Omental fat pad (tissue), 4 donors: Measurements from ENCODE around the gene TOR3A. TPM values are rescaled to one million over a fixed set of nuclear protein-coding genes. Genes with fewer than 3 reads are reported as not detected.

Source experiments
- ATAC-seq: fragments of 150-250 bp; one replicate; pipeline ENCODE4 v1.9.1; 2016; ENCODE audit warnings: mild to moderate bottlenecking, moderate library complexity; ENCODE audit not compliant: low FRiP score
- DNase-seq: peaks from one replicate; pipeline ENCODE4 v3.0.0-alpha.2; 2019; ENCODE audit warnings: low spot score
- total RNA-seq, 4 donors: library from RNA; depleted of rRNA; stranded (reverse); fragments of >200 nt; gene quantifications; one replicate each; pipeline ENCODE4 v1.1.0, GENCODE V29; 2016
- TF ChIP-seq, protein P1 (sequence below), 3 donors: fragments of 450-650 bp; IDR thresholded peaks; one replicate each; pipeline ENCODE4 v1.5.1; 2016 to 2017; ENCODE audit warnings: antibody characterized with exemption in 3 of 3, mild to moderate bottlenecking in 3 of 3, moderate library complexity in 2 of 3

TOR3A gene
- total RNA-seq, 4 donors from 2014 or later, result 26.9 to 44.7 (median 33.7) TPM

DNA sequence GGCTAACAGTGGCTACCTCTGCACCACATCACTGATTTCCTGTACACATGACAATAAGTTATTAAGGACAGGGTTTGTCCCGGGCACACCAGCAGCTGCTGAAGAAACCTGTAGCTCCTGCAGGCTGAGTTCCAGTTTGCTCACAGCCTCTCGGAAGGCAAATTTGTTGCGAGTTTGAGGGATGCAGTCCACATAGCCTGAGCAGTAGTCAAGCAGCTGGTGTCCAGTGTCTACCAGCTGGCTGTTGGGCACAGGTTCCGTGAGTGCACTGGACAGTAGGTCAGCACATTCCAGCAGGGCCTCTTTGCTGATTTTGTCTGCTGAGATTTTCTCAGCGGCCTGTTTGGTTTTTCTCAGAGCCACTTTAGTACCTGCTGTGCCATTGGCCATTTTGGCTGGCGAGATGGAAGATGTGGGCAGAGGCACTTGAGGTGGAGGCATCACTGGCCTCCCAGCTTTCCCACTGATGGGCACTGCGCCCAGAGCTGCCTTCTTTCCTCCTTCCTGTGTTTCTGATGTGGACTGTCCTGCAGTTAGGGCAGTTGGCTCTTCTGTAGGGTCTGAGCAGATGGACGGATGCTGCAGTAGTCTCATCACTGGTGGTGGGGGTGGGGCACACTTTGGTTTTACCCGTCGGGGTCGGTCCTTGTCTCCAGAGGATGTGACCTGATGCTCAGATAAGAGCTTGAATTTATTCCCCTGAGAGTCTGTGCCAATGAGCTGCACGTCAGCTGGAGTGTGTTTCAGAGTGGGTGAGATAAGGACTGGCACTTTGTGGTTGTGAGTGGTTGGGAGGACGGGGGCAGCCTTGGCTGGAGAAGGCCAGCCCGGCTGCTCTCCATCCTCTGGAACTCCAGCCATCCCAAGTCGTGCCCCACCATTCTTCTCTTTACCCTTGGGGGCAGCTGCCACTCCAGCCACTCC, 26.1 kb downstream of the TOR3A start:
- ATAC-seq (peak; percentile 42), DNase-seq (no peak)
- TF ChIP-seq, protein P1, sequence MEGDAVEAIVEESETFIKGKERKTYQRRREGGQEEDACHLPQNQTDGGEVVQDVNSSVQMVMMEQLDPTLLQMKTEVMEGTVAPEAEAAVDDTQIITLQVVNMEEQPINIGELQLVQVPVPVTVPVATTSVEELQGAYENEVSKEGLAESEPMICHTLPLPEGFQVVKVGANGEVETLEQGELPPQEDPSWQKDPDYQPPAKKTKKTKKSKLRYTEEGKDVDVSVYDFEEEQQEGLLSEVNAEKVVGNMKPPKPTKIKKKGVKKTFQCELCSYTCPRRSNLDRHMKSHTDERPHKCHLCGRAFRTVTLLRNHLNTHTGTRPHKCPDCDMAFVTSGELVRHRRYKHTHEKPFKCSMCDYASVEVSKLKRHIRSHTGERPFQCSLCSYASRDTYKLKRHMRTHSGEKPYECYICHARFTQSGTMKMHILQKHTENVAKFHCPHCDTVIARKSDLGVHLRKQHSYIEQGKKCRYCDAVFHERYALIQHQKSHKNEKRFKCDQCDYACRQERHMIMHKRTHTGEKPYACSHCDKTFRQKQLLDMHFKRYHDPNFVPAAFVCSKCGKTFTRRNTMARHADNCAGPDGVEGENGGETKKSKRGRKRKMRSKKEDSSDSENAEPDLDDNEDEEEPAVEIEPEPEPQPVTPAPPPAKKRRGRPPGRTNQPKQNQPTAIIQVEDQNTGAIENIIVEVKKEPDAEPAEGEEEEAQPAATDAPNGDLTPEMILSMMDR (IDR thresholded peaks at IDR 0.05), result no peak

DNA sequence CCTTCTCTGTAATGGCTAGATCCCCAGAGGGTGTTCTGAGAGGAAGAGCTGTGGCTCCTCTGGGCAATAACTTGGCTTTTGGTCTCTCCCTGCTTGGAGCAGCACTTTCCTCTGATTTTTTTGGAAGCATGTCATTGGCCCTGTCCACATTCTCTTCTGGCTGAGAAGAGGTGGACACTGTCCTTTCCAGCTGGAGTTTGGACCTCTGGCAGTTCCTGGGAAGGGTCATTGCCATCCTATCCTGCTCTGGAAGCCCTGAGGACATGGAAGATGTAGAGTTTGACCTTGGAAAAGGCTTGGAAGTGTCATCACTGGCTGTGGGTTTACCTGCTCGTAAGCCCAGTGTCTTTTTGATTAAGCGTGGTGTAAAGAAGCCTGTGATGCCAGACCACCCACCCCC, 26.8 kb downstream of the TOR3A start:
- TF ChIP-seq, protein P1 (IDR thresholded peaks at IDR 0.05), result no peak
- DNase-seq (no peak), ATAC-seq (no peak)

DNA sequence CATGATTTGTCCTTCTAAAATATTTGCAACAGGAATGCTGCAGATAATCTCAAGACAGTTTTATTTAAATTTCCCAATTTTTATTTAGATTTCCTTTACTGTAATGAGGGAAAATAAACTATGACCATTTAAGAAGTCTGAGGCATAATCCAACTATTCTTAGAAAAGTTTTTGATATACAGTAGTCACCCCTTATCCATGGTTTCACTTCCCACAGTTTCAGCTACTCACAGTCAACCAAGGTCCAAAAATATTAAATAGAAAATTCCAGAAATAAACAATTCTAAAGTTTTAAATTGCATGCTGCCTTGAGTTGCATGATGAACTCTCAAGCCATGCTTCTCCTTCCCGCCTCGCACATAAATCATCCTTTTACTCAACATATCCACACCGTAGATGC, 33.3 kb downstream of the TOR3A start:
- ATAC-seq (no peak), DNase-seq (no peak)
- TF ChIP-seq, protein P1 (IDR thresholded peaks at IDR 0.05), result no peak

DNA sequence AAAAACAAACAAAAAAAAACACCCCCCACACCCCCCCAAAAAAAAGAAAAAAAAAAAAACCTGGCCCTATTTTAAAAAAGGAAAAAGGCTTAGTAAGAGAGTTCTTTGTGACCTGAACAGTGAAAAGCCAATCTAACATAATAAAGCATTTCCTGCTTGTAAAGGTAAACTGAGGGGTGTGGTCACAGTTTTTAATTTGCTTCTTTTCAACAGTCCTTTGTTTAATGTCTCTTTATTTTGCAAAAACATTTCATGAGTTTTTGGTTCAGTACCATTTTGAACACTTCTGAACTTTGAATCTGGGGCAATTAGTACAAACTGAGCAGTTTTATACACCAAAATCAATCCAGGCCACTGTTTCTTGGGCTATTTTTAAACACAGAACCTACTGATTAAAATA, 37.6 kb downstream of the TOR3A start:
- DNase-seq, result no peak
- ATAC-seq, result no peak
- TF ChIP-seq, protein P1 (IDR thresholded peaks at IDR 0.05), result no peak

DNA sequence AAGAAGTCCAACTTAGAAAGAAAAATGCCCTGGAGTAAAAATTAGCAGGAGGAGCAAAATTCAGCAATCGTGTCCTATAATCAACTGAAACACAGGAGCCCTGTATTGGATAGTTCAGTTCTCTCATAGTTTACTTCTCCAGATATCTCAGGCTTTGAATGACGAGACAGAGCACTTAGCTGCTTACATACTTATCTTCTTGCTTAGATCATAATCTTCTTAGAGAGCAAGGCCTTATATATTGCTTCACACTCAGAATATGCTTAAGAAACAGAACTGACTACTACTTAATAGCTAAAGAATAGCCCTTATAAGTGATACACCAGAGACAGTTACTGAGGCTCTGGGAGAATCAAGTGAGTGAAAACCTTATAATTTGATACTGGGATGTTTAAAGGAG, 38.9 kb downstream of the TOR3A start:
- DNase-seq, result no peak
- TF ChIP-seq, protein P1 (IDR thresholded peaks at IDR 0.05), result no peak
- ATAC-seq, result no peak

DNA sequence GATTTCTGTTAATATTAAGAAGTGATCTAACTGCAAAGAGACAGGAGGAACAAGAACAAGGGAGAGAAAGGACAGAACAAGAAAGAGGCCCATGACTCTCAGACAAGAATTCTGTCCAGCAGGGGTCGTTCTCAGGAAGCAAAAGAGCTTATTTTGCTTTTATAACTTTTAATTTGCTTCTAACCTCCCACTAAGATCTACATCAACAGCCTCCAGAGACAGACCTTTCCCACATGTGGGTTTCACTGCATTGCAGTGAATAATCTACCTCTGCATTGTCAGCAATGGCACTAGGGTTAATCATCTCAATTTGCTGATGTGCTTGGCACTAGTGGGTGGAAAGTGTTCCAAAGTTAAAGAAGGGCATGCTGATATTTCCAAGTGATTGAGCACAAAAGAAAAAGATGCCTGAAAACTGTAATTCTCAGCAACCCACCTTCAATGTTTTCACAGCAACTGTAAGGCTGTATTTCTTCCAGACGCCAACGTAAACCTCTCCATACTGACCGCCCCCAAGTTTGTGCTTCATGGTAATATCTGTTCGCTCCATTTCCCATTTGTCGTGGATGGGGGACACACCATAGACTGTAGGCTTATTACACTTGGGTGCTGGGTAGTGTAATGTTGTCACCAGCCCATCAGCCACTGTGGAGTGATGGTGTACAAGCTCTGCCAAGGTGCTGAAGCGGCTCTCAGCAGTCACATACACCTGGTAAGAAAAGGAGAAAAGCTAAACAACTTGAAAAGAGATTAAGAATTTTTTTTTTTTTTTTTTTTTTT, 39.5 kb downstream of the TOR3A start:
- peak; percentile 35 for ATAC-seq
- no peak for DNase-seq
- TF ChIP-seq, protein P1 (IDR thresholded peaks at IDR 0.05), result no peak
